ENCODE results near the gene PACS1.

PACS1 gene

GRCh38 chr11:66265531-66266377 lies 195.7 kb downstream of the PACS1 start:
- TF ChIP-seq CTCF (IDR thresholded peaks at IDR 0.05): no peak
- Histone ChIP-seq H3K4me3 (ENCODE audit: low read depth in 1 of 2, low read length in 1 of 2) (no peak overlapping the region), H3K36me3 (peaks cover 4% of the 10 kb centered on the region), H3K27ac (no peak overlapping the region), H3K4me1 (ENCODE audit: control insufficient read depth in 1 of 2, insufficient read depth in 1 of 2, low read depth in 1 of 2, low read length in 1 of 2) (peaks cover 28 to 32% of the 10 kb centered on the region in 2 experiments), H3K9me3 (no peaks in the 10 kb centered on the region), H3K27me3 (peaks cover 7% of the 10 kb centered on the region)

GRCh38 chr11:66266378-66267038 lies 196.4 kb downstream of the PACS1 start:
- no peak for TF ChIP-seq CTCF (IDR thresholded peaks at IDR 0.05)
- Histone ChIP-seq H3K36me3 (peaks cover 7% of the 10 kb centered on the region), H3K27ac (no peak overlapping the region), H3K27me3 (peaks cover 7% of the 10 kb centered on the region), H3K4me1 (ENCODE audit: control insufficient read depth in 1 of 2, insufficient read depth in 1 of 2, low read depth in 1 of 2, low read length in 1 of 2) (peaks cover 28 to 32% of the 10 kb centered on the region in 2 experiments), H3K4me3 (ENCODE audit: low read depth in 1 of 2, low read length in 1 of 2) (peak overlapping the region in 1 of 2 experiments; percentile 97), H3K9me3 (no peaks in the 10 kb centered on the region)

GRCh38 chr11:66267039-66267378 lies 196.9 kb downstream of the PACS1 start:
- Histone ChIP-seq H3K4me1 (ENCODE audit: control insufficient read depth in 1 of 2, insufficient read depth in 1 of 2, low read depth in 1 of 2, low read length in 1 of 2) (peaks cover 28 to 32% of the 10 kb centered on the region in 2 experiments), H3K4me3 (ENCODE audit: low read depth in 1 of 2, low read length in 1 of 2) (peak overlapping the region; percentile 96 to 97), H3K27me3 (peaks cover 7% of the 10 kb centered on the region), H3K27ac (peak overlapping the region; percentile 87), H3K9me3 (no peaks in the 10 kb centered on the region), H3K36me3 (peaks cover 12% of the 10 kb centered on the region)
- TF ChIP-seq CTCF (IDR thresholded peaks at IDR 0.05): no peak

- peaks cover 28 to 32% of the 10 kb centered on the region in 2 experiments for H3K4me1 ChIP-seq (ENCODE audit: control insufficient read depth in 1 of 2, insufficient read depth in 1 of 2, low read depth in 1 of 2, low read length in 1 of 2)
- peaks cover 18% of the 10 kb centered on the region for H3K36me3 ChIP-seq
- H3K27ac ChIP-seq: peak overlapping the region; percentile 87
- peaks cover 7% of the 10 kb centered on the region for H3K27me3 ChIP-seq
- H3K4me3 ChIP-seq (ENCODE audit: low read depth in 1 of 2, low read length in 1 of 2): peak overlapping the region; percentile 96 to 97
- peak; percentile 5 for TF ChIP-seq CTCF (IDR thresholded peaks at IDR 0.05)
- H3K9me3 ChIP-seq: no peaks in the 10 kb centered on the region
Measured at GRCh38 chr11:66267379-66268243, 197.5 kb downstream of the PACS1 start.

- Histone ChIP-seq H3K9me3 (no peaks in the 10 kb centered on the region), H3K4me3 (ENCODE audit: low read depth in 1 of 2, low read length in 1 of 2) (peak within 1 kb of the TSS; percentile 96 to 97), H3K4me1 (ENCODE audit: control insufficient read depth in 1 of 2, insufficient read depth in 1 of 2, low read depth in 1 of 2, low read length in 1 of 2) (peaks cover 28 to 32% of the 10 kb centered on the region in 2 experiments), H3K27ac (peak within 1 kb of the TSS; percentile 87), H3K36me3 (peaks cover 26% of the 10 kb centered on the region), H3K27me3 (peaks cover 7% of the 10 kb centered on the region)
- TF ChIP-seq CTCF (IDR thresholded peaks at IDR 0.05): peak; percentile 38
Measured at GRCh38 chr11:66268244-66268951, 198.3 kb downstream of the PACS1 start, which contains the start of gene RAB1B. Gene RAB1B (plus strand): TSS chr11:66268639. CDS start chr11:66268680, 41 bp downstream.

All from neutrophil (primary cell).